B cell (primary cell): ENCODE results near the gene EXOC3. TPM values are rescaled to one million over a fixed set of nuclear protein-coding genes. Genes with fewer than 3 reads are reported as not detected.

Source experiments
- ATAC-seq: fragments of 200-7000 bp; cut with Tn5 transposase; one replicate; pipeline ENCODE4 v1.10.0; 2021; ENCODE audit warnings: low read depth, mild to moderate bottlenecking, moderate number of reproducible peaks, moderate library complexity
- CTCF ChIA-PET: fragments of 350-600 bp; sonication (Branson Sonifier 250); formaldehyde crosslinking; loops from one replicate; lab custom pipeline; 2021; ENCODE audit warnings: antibody characterized with exemption, inconsistent platforms; lab: Charles Lee
- POLR2A ChIA-PET: fragments of 350-600 bp; sonication (Branson Sonifier 250); formaldehyde crosslinking; loops from one replicate; lab custom pipeline; 2021; ENCODE audit warnings: antibody characterized with exemption; lab: Charles Lee
- DNase-seq: peaks from one replicate; pipeline ENCODE4 v3.0.0; 2013
- H2AFZ ChIP-seq: 2 replicates; pipeline ENCODE4 v1.6.1; 2012; ENCODE audit warnings: mild to moderate bottlenecking, low read depth, low read length; ENCODE audit not compliant: insufficient read depth, poor library complexity, severe bottlenecking
- H3K27ac ChIP-seq, 2 donors: 1 replicate in 1 of 2; 2 replicates in 1 of 2; pipeline ENCODE4 v1.5.1; 2012 to 2013; ENCODE audit warnings: low read length in 2 of 2, mild to moderate bottlenecking in 2 of 2, moderate library complexity in 1 of 2
- H3K27me3 ChIP-seq, 4 experiments: fragments of 200-600 bp in 1 of 4; sonication (generic) in 1 of 4; replicated peaks in 1 of 4; 1 replicate in 2 of 4; 2 replicates in 2 of 4; pipeline versions ENCODE4 v1.6.1 to v1.7.0; 2013 to 2016; ENCODE audit warnings: low read length in 3 of 4, mild to moderate bottlenecking in 2 of 4, mixed read lengths in 1 of 4, moderate library complexity in 1 of 4; ENCODE audit not compliant: insufficient read depth in 4 of 4, control insufficient read depth in 3 of 4; ENCODE audit errors: control extremely low read depth in 1 of 4
- H3K36me3 ChIP-seq, 2 experiments: replicated peaks in 1 of 2; 1 replicate in 1 of 2; 2 replicates in 1 of 2; pipeline versions ENCODE4 v1.6.1 to v1.7.1; 2013; ENCODE audit warnings: low read length in 1 of 2; ENCODE audit not compliant: insufficient read depth in 2 of 2, control insufficient read depth in 1 of 2; ENCODE audit errors: control extremely low read depth in 1 of 2, extremely low read depth in 1 of 2
- H3K4me1 ChIP-seq, 2 donors: fragments of 200-600 bp in 1 of 2; sonication (generic) in 1 of 2; 1 replicate in 1 of 2; 2 replicates in 1 of 2; pipeline versions ENCODE4 v1.5.1 to v1.6.1; 2013 to 2017; ENCODE audit warnings: low read length in 2 of 2; ENCODE audit not compliant: control insufficient read depth in 2 of 2, insufficient read depth in 2 of 2
- H3K4me2 ChIP-seq: replicated peaks from 2 replicates; pipeline ENCODE3; 2012; ENCODE audit warnings: mild to moderate bottlenecking, low read depth, low read length; ENCODE audit not compliant: poor library complexity, severe bottlenecking
- H3K4me3 ChIP-seq, 5 experiments: fragments of 200-600 bp in 1 of 5; sonication (generic) in 1 of 5; 1 replicate in 3 of 5; 2 replicates in 2 of 5; pipeline versions ENCODE4 v1.5.1 to v1.7.0; 2011 to 2016; ENCODE audit warnings: low read length in 4 of 5, mild to moderate bottlenecking in 4 of 5, low read depth in 2 of 5, control low read depth in 1 of 5, moderate library complexity in 1 of 5; ENCODE audit not compliant: insufficient read depth in 1 of 5; ENCODE audit errors: control extremely low read depth in 1 of 5, extremely low read depth in 1 of 5
- H3K79me2 ChIP-seq: fragments of 200-600 bp; sonication (generic); one replicate; pipeline ENCODE4 v1.6.0; 2016; ENCODE audit warnings: low read length; ENCODE audit not compliant: control insufficient read depth, insufficient read depth
- H3K9ac ChIP-seq: fragments of 200-600 bp; sonication (generic); 2 replicates; pipeline ENCODE4 v1.6.1; 2017; ENCODE audit warnings: mild to moderate bottlenecking, low read length, moderate library complexity
- H3K9me3 ChIP-seq, 3 donors: one replicate each; pipeline versions ENCODE4 v1.6.1 to v1.7.1; 2013; ENCODE audit warnings: low read length in 2 of 3; ENCODE audit not compliant: control insufficient read depth in 2 of 3, insufficient read depth in 1 of 3; ENCODE audit errors: control extremely low read depth in 1 of 3
- H4K20me1 ChIP-seq: 2 replicates; pipeline ENCODE4 v1.6.0; 2012; ENCODE audit warnings: mild to moderate bottlenecking, low read length; ENCODE audit not compliant: insufficient read depth, control insufficient read depth, poor library complexity, severe bottlenecking
- H3K27ac Mint-ChIP-seq: one replicate; pipeline ENCODE4 v1.8.0; 2021; ENCODE audit warnings: mixed read lengths
- H3K27me3 Mint-ChIP-seq: one replicate; pipeline ENCODE4 v1.8.0; 2021; ENCODE audit warnings: mixed read lengths
- H3K4me1 Mint-ChIP-seq: one replicate; pipeline ENCODE4 v1.8.0; 2021; ENCODE audit warnings: mixed read lengths
- H3K4me3 Mint-ChIP-seq: one replicate; pipeline ENCODE4 v1.8.0; 2021; ENCODE audit warnings: mixed read lengths
- H3K9me3 Mint-ChIP-seq: one replicate; pipeline ENCODE4 v1.8.0; 2022; ENCODE audit warnings: mixed read lengths; ENCODE audit not compliant: insufficient read depth
- CTCF ChIP-seq: fragments of 200-600 bp; IDR thresholded peaks from one replicate; pipeline ENCODE4 v1.8.0; 2022; ENCODE audit warnings: antibody characterized with exemption, mild to moderate bottlenecking
- EZH2 ChIP-seq: IDR thresholded peaks from 2 replicates; pipeline ENCODE4 v1.6.1; 2012; ENCODE audit warnings: borderline replicate concordance, low read depth, mild to moderate bottlenecking, moderate library complexity, low read length; ENCODE audit not compliant: insufficient read depth, poor library complexity, severe bottlenecking
- WGBS: methylation state at CpG from one replicate; pipeline ENCODE4 v1.1.5; 2013; ENCODE audit warnings: missing lambda C conversion rate; ENCODE audit not compliant: insufficient coverage; 5-methylcytosine and 5-hydroxymethylcytosine counted together
- intact Hi-C: fragments of 100-400 bp; cut with micrococcal nuclease; formaldehyde crosslinking; loops from one replicate; pipeline ENCODE4 v1.10.0; 2022
- polyA plus RNA-seq: library from polyadenylated mRNA; depleted of rRNA; stranded (reverse); fragments of >200 nt; gene quantifications from 2 replicates; pipeline ENCODE4 v1.2.3, GENCODE V29; 2012
- total RNA-seq, 2 donors: library from RNA; stranded (reverse); fragments of 120-200 nt in 1 of 2; gene quantifications; 1 replicate in 1 of 2; 2 replicates in 1 of 2; pipeline versions ENCODE4 v1.2.3 to v1.2.4, GENCODE V29; 2013 to 2022

EXOC3 gene
- total and polyA plus RNA-seq, 2 donors (not counting 1 experiment from before 2014, with no cell fraction given), result 44.0 to 97.1 TPM

GRCh38 chr5:451587-452458, 8.8 kb downstream of the EXOC3 start:
- H4K20me1 ChIP-seq, result peaks cover 55% of the 10 kb centered on the region
- H3K36me3 ChIP-seq, result peaks cover 25 to 82% of the 10 kb centered on the region in 2 experiments
- no peaks in the 10 kb centered on the region for H3K27me3 Mint-ChIP-seq
- ATAC-seq (no peak), DNase-seq (no peak)
- intact Hi-C loops, result no loop called here
- H3K27me3 ChIP-seq, result no peaks in the 10 kb centered on the region
- H3K27ac ChIP-seq, result no peak overlapping the region
- H2AFZ ChIP-seq, result no peak overlapping the region
- H3K79me2 ChIP-seq, result peaks cover 70% of the 10 kb centered on the region
- ChIA-PET CTCF (no interaction called here), POLR2A (no interaction called here)
- WGBS, result 100% methylated on average over 1 of the region's 5 CpGs
- H3K9ac ChIP-seq, result no peak overlapping the region
- H3K4me1 ChIP-seq, result no peaks in the 10 kb centered on the region
- no peak overlapping the region for H3K27ac Mint-ChIP-seq
- TF ChIP-seq EZH2 (no peak), CTCF (no peak)
- H3K4me2 ChIP-seq, result no peak overlapping the region
- H3K4me3 ChIP-seq, result no peak overlapping the region
- H3K4me1 Mint-ChIP-seq, result peaks cover 2% of the 10 kb centered on the region
- H3K9me3 ChIP-seq, result peaks cover 9 to 14% (median 11%) of the 10 kb centered on the region in 3 donors
- H3K4me3 Mint-ChIP-seq, result no peak overlapping the region
- peaks cover 9% of the 10 kb centered on the region for H3K9me3 Mint-ChIP-seq
